Measurements from ENCODE around the gene CUEDC1.
"Not testable (repeated sequence)": the region's sequence is repeated elsewhere in the genome, so short reads cannot be mapped to it uniquely, and the experiment has no call there.

The CUEDC1 gene

GRCh38 chr17:57984936-57985674 lies 29.9 kb upstream of the CUEDC1 start:
- no peak for DNase-seq

- no peak for DNase-seq
These were observed 29.2 kb upstream of the CUEDC1 start for GRCh38 chr17:57984261-57984890.

- DNase-seq, result no peak
These were observed 28.2 kb upstream of the CUEDC1 start for GRCh38 chr17:57983446-57983845.

GRCh38 chr17:57982452-57983170 lies 27.4 kb upstream of the CUEDC1 start:
- DNase-seq, result no peak

- DNase-seq, result no peak
These were observed 25.3 kb upstream of the CUEDC1 start for GRCh38 chr17:57980522-57980921.

GRCh38 chr17:57979076-57979475 lies 23.9 kb upstream of the CUEDC1 start:
- no peak for DNase-seq

- DNase-seq, result no peak
These were observed 21.4 kb upstream of the CUEDC1 start for GRCh38 chr17:57976594-57976993.

- DNase-seq, result no peak
These were observed 19.8 kb upstream of the CUEDC1 start for GRCh38 chr17:57975044-57975443.

GRCh38 chr17:57974053-57974824 lies 19.0 kb upstream of the CUEDC1 start:
- DNase-seq, result not testable (repeated sequence)

- no peak for DNase-seq
These were observed 16.9 kb upstream of the CUEDC1 start for GRCh38 chr17:57972151-57972550.

- DNase-seq, result no peak
These were observed 16.4 kb upstream of the CUEDC1 start for GRCh38 chr17:57971572-57971971.

GRCh38 chr17:57970710-57971109 lies 15.5 kb upstream of the CUEDC1 start:
- no peak for DNase-seq

- DNase-seq, result no peak
These were observed 13.2 kb upstream of the CUEDC1 start for GRCh38 chr17:57968456-57968855.

- no peak for DNase-seq
These were observed 11.7 kb upstream of the CUEDC1 start for GRCh38 chr17:57966875-57967274.

- DNase-seq, result no peak
These were observed 11.0 kb upstream of the CUEDC1 start for GRCh38 chr17:57966246-57966645.

- no peak for DNase-seq
These were observed 10.4 kb upstream of the CUEDC1 start for GRCh38 chr17:57965521-57966160.

- no peak for DNase-seq
These were observed 7.9 kb upstream of the CUEDC1 start for GRCh38 chr17:57963149-57963511.

- no peak for DNase-seq
These were observed 7.3 kb upstream of the CUEDC1 start for GRCh38 chr17:57962279-57963148.

GRCh38 chr17:57959929-57960328 lies 4.7 kb upstream of the CUEDC1 start:
- DNase-seq, result no peak

GRCh38 chr17:57958391-57958790 lies 3.2 kb upstream of the CUEDC1 start:
- not testable (repeated sequence) for DNase-seq

- no peak for DNase-seq
These were observed 2.7 kb upstream of the CUEDC1 start for GRCh38 chr17:57957886-57958285.
